ENCODE measurements around the gene CAND2.
"Not testable (repeated sequence)": the region's sequence is repeated elsewhere in the genome, so short reads cannot be mapped to it uniquely, and the experiment has no call there.

Gene CAND2

DNA sequence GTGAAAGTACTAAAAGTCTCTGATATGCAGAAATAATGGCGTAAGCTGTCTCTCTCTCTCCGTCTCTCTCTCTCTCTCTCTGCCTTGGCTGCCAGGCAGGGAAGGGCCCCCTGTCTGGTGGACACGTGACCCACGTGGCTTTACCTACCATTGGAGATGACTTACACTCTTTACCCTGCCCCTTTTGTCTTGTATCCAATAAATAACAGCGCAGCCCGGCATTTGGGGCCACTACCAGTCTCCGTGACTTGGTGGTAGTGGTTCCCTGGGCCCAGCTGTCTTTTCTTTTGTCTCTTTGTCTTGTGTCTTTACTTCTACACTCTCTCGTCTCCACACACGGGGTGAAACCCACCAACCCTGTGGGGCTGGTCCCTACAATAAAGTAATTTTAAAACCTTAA is 25.2 kb upstream of the CAND2 start:
- no peak for DNase-seq (ENCODE audit: low spot score)

DNA sequence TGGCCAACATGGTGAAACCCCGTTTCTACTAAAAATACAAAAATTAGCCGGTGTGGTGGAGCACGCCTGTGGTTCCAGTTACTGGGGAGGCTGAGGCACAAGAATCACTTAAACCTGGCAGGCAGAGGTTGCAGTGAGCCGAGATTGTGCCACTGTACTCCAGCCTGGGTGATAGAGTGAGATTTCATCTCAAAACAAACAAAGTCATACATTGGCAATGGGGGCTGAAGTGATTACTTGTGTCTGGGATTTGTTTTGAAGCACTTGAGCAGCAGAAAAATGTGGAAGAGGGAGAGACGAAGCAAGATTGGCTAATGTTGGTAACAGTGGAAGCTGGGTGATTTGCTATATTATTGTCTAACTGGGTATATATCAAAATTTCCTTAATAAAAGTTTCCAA is 24.0 kb upstream of the CAND2 start:
- no peak for DNase-seq (ENCODE audit: low spot score)

DNA sequence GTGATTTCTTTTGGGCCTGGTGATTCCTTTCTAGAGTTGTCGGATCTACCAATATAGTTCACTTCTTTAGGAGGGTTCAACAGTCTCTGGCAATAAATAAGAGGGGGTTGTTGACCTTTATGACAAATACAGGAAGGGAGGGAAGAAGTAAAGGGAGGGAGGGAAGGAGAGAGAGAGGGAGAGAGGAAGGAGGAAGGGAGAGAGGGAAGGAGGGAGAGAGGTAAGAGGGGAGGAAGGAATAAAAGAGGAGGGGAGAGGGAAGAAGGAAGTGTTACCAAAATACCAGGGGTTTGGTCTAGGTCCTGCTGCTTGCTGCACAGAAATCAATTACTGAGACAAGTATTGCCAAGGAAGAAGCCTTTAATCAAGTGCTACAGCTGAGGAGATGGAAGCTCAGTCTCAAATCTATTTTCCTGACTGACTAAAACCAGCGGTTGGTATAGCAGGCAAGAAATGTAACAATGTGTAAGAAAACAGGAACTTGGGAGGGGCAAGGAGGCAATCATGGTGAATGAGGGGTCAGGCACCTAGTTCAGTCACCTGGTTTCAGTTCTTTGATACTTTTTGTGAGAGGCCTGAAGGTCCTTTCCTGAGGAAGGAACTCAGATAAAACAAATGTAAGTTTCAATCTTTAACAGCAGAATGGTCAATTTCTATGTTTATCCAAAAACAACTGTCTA is 23.3 kb upstream of the CAND2 start:
- no peak for DNase-seq (ENCODE audit: low spot score)

DNA sequence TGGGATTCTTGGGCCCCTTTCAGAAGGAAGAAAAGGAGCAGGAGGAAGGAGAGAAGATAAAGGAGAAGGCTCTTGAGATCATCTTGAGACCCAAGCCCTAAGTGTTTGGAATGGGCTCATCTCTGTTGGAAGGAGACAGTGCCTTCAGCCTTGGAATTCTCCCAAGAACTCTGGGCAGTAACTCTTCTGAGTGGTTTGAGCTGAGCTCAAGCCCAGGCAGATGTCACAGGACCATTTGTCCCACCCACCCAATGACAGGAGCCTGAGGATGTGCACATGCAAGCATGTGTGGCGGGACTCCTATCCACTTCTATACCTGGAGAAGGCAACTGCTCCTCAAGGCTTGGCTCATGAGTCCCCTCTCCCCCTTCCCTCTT is 22.8 kb upstream of the CAND2 start:
- DNase-seq (ENCODE audit: low spot score): no peak

DNA sequence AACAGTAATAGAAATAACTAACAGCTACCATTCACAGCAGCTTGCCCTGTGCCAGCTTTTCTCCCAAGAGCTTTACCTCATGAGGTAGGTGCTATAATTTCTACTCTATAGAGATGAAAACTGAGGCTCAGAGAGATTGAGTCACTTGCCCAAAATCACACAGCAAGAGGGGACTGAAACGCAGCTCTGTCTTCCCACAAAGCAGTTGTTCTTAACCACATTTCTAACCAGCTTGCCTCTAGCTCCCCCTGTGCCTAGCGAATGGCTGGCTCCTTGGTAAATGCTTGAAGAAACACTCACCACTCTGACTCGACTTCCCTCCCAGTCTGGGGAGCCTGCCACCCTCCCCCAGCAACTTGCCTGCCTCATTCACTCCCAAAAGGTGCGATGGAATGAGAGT is 21.9 kb upstream of the CAND2 start:
- DNase-seq (ENCODE audit: low spot score): no peak

DNA sequence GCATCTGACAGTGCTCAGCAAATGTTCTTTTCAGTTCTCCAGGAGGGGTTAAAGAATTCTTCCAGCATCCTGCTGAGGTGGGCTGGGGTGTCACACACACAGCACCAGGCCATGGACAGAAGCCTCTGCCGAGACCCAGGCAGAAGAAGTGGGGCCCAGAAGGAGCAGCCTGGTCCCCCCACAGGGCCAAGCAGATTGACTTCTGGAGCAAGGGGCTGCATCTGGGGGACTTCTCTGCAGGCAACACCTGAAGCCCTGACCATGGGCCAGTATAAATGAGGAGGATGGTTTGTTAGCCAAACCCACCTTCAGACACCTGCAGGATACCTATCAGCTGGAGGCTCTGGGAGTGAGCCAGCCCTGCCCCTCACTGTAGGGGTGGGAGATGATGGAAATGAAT is 21.3 kb upstream of the CAND2 start:
- no peak for DNase-seq (ENCODE audit: low spot score)

DNA sequence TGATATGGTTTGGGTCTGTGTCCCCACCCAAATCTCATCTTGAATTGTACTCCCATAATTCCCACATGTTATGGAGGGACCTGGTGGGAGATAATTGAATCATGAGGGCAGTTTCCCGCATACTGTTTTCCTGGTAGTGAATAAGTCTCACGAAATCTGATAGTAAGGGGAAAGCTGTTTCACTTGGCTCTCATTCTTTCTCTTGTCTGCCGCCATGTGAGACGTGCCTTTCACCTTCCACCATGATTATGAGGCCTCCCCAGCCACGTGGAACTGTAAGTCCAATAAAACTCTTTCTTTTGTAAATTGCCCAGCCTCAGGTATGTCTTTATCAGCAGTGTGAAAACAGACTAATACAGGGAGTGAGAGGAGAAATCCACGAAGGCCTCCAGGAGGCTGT is 20.5 kb upstream of the CAND2 start:
- not testable (repeated sequence) for DNase-seq (ENCODE audit: low spot score)

DNA sequence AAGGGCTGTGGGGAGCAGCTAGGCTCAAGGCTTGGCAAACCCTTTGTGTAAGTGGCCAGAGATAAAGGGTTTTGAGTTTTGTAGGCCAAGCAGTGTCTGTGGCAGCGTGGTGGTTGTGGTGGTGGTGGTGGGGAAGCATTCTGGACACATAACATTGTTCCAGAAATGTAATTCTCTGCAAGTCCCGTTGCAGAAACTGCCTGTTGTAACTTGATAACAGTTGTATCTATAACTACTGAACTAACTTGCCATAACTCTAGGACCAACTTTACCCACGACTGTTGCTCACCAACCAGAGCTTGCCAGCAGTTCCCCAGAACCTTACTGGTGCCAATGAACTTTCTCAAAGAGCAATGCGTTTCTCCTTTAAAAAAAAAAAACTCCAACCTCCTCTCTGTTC is 19.3 kb upstream of the CAND2 start:
- no peak for DNase-seq (ENCODE audit: low spot score)

DNA sequence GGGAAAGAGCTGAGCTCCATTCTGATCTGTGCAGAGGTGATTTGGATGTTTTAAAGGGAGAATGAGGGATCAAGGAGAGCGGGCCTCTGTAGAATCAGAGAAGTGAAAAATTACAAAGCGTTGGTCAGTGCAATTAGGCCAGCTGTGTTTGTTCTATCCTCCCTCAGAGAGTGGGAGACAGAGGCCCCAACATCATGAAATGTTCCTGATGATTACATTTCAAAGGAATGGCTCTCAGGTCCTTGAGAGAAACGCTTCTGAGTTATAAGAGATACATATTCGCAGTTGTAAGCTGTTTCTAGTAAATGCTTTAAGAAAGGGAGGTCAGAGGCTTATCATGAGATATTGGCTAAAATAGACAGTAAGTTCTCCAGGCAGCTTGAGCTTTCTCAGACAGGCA is 15.7 kb upstream of the CAND2 start:
- DNase-seq (ENCODE audit: low spot score): no peak

DNA sequence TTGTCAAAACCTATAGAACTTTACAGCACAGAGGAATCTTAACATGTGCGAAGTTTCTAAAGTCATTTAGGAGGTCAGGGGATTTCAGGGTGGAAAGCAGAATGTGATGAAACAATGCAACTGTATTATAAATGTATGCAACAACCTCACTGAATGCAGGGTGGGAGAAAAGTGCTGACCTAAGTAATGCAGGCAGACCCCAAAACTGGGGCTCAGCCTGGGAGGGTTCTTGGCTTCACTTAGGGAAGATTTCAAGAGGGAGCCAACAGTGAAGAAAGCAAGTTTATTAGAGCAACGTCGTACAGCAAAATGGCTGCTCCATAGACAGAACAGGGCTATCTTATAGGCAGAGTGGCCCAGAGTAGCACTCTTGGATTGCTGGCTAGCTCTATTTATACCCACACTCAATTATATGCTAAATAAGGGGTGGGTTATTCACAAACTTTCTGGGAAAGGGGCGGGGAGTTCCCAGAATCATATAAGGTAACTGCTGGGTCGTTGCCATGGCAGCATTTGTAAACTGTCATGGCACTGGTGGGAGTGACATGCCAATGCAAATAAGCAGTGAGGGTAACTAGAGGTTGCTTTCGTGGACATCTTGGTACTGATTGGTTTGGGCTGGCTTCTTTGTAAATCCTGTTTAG is 14.2 kb upstream of the CAND2 start:
- no peak for DNase-seq (ENCODE audit: low spot score)

DNA sequence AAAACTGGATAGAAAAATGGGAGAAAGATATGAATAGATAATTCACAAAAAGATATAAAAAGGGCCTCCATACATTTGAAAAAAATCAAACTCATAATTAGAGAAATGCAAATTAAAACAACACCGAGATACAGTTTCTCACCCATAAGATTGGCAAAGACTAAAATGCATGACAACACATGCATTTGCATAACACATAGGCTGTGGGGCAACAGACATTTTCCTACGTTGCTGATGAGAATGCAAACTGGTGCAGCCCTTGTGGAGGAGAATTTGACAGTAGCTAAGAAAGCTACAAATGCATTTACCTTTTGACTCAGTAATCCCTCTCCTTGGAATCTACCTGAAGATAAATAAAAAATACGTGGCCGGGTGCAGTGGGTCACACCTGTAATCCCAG is 11.4 kb upstream of the CAND2 start:
- DNase-seq (ENCODE audit: low spot score): no peak

DNA sequence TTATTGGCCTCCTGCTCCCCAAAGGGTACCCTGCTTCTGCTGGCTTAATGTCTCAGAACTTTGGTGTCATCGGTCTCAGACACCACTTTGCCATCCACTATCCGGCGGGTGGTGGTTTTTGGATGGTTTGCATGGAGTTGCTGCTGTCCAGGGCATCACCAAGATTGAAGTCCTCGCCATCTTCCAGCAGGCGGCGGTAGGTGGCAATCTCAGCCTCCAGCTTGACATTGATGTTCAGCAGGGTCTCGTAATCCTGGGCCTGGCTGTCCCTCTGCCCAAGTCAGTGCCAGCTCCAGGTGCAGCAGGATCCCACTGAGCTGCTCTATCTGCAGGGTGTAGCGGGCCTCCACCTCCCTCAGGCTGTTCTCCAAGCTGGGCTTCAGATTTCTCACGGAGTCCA is 9.1 kb upstream of the CAND2 start:
- DNase-seq (ENCODE audit: low spot score): not testable (repeated sequence)

DNA sequence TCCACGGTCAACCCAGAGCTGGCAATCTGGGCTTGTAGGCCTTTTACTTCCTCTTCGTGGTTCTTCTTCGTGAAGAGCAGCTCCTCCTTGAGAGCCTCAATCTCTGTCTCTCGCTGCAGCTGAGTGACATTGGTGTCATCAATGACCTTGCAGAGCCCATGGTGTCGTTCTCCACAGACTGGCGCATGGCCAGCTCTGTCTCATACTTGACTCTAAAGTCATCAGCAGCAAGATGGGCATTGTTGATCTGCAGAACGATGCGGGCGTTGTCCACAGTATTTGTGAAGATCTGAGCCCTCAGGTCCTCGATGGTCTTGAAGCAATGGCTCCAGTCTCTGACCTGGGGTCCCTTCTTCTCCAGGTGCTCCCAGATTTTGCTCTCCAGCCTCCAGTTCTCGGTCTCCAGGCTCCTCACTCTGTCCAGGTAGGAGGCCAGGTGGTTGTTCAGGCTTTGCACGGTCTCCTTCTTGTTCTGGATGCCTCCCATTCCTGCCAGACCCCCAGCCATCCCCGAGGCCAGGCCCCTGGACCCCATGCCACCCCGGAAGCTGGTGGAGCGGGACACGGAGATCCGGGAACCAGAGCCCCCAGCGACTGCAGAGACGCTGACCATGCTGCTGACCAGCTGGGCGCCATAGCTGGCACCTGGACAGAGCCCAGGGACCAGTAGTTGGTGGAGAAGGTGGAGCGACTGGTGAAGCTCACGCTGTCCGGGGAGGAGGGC is 8.4 kb upstream of the CAND2 start:
- not testable (repeated sequence) for DNase-seq (ENCODE audit: low spot score)

DNA sequence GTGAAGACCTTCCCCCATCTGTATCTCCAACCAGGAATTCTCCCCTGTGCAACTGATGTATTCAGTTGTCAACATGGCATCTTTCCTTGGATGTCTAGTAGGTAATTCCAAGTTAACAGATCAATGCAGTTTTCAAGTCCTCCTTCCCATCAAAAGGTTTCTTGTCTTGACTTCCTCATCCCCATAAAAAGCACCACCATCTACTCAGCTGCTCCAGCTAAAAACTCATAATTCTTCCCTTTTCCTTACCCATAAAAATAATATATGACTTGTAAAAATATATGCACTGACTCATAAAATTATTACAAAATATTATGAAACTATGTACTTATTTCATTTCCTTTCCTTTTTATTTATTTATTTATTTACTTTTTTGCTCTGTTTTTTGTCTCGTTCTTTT is 5.0 kb upstream of the CAND2 start:
- DNase-seq (ENCODE audit: low spot score): no peak

DNA sequence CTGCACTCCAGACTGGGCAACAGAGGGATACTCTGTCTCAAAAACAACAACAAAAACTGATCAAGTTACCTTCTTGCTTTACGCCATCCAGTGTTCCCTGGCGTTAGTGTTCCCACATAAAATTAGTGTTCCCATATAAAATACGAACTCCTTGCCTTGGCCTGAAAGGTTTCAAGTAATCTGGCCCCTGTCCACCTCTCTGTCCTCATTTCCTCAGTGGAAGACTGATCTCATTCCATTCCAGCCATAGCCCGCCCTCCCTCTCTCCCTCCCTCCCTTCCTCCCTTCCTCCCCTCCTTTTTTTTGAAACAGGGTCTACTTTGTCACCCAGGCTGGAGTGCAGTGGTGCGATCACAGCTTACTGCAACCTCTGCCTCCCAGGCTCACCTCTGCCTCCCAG is 2.8 kb upstream of the CAND2 start:
- no peak for DNase-seq (ENCODE audit: low spot score)

DNA sequence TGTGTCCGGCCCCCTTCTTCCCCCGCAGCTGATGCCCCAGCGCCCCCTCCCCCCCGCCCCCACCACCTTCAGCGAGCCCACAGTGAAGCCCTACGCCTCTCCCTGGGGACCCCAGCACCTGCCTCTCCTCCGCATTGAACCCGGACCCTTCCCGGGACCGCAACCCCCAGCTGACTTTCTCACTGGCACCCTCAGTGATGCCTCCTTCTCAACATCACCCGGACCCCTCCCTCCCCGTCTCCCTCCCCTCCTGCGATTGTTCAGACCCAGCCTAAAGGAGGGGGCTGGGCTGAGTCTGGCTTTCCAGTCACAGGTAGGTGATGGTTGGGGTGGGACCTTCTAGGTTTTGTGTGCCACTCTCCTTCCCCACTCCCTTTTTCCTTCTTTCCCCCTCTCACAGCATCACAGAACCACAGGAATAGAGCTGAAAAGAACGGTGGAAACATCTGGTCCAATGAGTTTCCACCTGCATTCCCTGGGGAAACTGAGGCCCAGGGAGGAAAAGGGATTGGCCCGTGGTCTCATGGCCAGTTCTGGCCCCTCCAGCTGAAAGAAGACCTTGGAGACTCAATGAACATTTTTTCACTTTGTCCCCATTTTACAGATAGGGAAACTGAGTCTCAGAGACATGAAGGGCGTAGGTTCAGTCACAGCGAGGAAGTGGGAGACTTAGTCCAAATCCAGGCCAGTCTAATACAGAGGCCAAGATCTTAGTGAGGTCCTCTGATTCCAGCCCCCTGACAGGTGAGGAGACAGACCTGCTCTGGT is 828 bp downstream of the CAND2 start:
- DNase-seq (ENCODE audit: low spot score): no peak

DNA sequence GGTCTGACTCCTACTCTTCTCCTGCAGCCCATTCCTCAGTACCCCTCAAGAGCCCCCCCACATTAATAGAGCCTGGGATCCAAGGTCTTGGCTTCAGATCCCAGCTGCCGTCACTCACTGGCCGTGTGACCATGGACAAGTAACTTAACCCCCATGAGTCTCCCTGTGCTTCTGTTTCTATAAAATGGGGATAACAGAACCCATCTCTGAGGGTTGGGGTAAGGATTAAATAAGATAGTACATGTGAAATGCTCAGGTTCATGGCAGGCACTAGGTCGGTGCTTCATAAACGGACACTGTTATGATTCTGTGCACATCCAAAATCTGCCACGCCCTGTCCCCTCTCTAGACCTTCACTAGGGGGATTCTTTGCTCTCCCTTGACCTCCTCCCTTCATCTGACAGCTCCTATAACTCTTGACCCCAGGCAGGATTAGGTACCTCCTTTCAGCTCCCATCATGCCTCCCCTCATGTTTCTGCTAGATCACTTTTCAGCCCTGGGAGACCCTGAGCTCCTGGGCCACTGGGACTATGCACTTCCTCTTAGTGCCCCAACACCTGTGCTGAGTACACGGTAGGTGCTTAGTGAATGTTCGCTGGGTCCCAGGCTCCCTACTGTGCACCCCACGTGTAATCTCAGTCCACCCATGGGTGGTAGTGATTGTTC is 1.5 kb downstream of the CAND2 start:
- no peak for DNase-seq (ENCODE audit: low spot score)

DNA sequence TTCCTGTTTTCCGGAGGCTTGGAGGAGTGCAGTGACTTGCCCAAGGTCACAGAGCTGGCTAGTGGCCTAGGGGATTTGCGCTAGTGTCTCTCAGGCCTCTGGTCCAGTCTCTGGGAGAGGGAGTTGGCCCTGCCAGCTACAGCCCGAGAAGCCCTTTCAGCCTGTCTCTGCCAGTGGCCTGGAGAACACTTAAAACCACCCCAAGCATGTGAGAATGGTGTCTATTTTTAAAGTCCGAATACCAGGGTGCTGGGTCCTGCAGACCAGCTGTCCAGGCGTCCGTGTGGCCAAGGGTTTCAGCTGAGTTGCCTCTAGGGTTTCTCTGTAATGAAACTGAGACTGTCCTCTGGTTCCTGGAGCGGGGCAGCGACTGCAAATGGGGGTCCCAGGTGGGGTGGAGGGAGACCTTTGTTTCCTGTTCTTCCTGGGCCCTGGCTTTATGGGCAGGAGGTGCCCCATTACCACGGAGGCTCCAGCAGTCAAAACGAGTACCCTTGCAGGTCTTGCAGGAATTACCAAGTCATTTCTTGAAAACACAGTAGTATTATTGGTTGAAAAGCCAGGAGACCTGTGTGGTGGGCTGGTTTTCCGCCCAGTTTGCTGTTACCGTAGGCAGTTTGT is 2.2 kb downstream of the CAND2 start:
- DNase-seq (ENCODE audit: low spot score): no peak

DNA sequence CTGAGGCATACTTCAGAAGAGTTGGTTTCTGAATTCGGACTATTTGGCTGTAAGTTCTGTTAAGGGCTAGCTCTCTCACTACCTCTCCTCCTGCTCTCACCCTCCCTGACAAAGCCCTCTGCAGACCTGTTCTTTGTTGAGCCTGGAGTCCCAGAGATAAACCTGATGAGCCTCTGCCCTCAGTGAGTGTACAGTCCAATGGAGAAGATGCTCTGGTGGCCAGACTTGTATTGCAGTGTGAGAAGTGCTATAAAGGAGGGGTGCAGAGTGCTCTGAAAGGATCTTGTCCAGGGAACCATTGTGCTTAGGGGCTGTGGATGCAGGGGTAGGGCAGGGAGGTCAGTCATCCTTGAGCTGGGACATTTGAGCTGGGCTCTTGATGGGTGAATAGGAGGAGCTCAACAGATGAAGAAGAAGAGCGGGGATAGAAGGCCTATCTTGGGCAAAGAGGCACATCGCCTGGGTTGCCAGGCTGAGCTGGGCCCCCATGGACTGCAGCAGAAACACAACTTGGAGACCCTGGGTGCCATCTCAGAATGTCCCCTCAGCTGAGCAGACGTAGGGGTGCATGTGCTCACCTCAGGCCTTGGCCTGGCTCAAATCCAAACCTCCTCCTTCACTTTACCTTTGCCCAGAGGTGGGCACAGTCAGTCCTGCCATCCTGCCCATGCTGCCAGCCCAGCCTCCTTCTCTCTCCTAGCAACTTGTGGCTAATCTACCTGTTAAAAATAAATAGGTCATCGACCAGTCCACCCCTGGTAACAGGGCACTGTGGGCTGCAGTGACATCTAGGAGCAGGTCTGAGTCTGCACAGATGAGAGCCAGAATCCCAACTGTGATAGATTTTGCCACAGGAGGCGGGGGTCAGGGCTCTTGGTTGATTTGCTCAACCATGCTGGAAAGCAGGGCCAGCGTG is 3.3 kb downstream of the CAND2 start:
- no peak for DNase-seq (ENCODE audit: low spot score)

DNA sequence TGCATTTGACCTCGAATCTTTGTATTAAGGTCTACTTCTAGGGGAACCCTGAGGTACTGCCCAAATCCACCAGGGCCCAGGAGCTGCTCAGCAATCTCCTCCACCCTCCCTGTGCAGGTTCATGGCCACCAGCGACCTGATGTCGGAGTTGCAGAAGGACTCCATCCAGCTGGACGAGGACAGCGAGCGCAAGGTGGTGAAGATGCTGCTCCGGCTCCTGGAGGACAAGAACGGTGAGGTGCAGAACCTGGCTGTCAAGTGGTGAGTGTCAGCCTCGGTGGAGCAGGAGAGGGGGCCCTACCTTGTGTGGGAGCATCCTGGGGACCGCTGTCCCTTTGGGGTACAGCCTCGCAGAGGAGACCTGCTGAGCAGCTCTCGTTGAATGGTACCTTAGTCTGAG is 6.9 kb downstream of the CAND2 start:
- DNase-seq (ENCODE audit: low spot score): no peak

DNA sequence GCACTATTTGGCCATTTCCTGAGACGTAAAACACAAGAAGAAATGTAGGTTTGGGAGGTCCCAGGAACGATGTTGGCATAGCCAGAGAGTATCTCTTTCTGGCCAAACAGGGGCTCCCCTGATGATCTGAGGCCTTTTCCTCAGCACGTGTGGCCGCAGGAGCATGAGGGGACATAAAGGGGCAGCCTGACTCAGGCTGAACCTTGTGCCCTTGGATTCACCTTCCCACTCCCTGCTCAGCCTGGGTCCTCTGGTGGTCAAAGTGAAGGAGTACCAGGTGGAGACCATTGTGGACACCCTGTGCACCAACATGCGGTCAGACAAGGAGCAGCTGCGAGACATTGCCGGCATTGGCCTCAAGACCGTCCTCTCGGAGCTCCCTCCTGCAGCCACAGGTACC is 10.6 kb downstream of the CAND2 start:
- no peak for DNase-seq (ENCODE audit: low spot score)

Data from LoVo (cell line).